Fibroblast of the aortic adventitia (primary cell): ENCODE data around the gene LECT2. TPM values are rescaled to one million over a fixed set of nuclear protein-coding genes. Genes with fewer than 3 reads are reported as not detected.

Experiments
- DNase-seq: peaks from one replicate; pipeline ENCODE4 v3.0.0-alpha.2; 2010; ENCODE audit warnings: low read depth
- H3K4me3 ChIP-seq: 2 replicates; pipeline ENCODE4 v1.5.1; 2011; ENCODE audit warnings: low read depth, mild to moderate bottlenecking, control low read depth, low read length, moderate library complexity
- CTCF ChIP-seq: IDR thresholded peaks from 2 replicates; pipeline ENCODE4 v1.5.1; 2011; ENCODE audit warnings: mild to moderate bottlenecking, low read length, control low read depth, inconsistent platforms; ENCODE audit not compliant: insufficient read depth
- total RNA-seq: library from RNA; depleted of rRNA; stranded (reverse); fragments of >200 nt; gene quantifications from 2 replicates; pipeline ENCODE4 v1.2.3, GENCODE V29; 2012; ENCODE audit warnings: low replicate concordance

LECT2 gene
- total RNA-seq, 1 donor: not detected

DNA sequence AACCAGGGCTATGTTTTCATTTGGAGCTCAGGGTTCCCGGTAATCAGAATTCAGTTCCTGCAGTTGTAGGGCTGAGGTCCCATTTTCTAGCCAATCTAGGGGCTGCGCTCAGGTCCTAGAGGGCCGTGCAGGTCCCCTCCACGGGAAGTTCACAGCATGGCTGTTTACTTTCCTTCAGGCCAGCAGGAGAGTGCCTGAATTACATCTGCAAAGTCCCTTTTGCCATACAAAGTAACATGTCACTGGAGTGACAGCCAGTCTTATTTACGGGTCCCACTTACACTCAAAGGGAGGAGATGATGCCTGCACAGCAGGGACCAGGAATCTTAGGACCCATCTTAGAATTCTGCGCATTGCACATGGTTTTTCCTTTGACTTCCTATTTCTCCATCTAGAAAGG is 44.1 kb upstream of the LECT2 start:
- no peak for TF ChIP-seq CTCF
- no peak overlapping the region for H3K4me3 ChIP-seq
- no peak for DNase-seq

GRCh38 chr5:135997673-135998335 is 43.0 kb upstream of the LECT2 start:
- DNase-seq: no peak
- H3K4me3 ChIP-seq: no peak overlapping the region
- TF ChIP-seq CTCF: no peak

GRCh38 chr5:135996611-135997010 is 41.8 kb upstream of the LECT2 start:
- no peak overlapping the region for H3K4me3 ChIP-seq
- TF ChIP-seq CTCF: no peak
- DNase-seq: no peak

DNA sequence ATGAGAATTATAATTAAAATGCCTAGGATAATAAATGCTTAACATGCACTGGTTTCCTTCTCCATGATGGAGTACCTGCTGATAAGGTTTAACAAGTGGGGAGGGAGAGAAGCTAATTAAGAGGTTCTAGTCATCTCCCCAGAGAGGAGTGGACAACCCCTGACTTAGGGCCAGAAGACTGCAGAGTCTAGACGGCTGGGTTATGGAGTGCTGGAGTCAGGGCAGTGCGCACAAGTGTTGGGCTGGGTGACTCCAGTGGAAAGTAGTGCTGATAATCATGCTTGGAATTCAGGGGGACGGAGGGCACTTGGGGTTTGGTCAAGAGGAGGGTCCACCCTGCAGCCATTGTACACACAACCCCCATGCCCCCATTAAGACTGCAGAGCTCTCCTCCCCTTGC is 41.2 kb upstream of the LECT2 start:
- H3K4me3 ChIP-seq: no peak overlapping the region
- no peak for TF ChIP-seq CTCF
- DNase-seq: no peak

- no peak for TF ChIP-seq CTCF
- no peak overlapping the region for H3K4me3 ChIP-seq
- peak; percentile 86 for DNase-seq
These were observed 39.3 kb upstream of the LECT2 start for GRCh38 chr5:135993880-135994636.

- no peak overlapping the region for H3K4me3 ChIP-seq
- peak; percentile 81 for DNase-seq
- TF ChIP-seq CTCF: no peak
These were observed 38.6 kb upstream of the LECT2 start for GRCh38 chr5:135993335-135993879.
